ENCODE measurements around the gene ANO9. TPM values are rescaled to one million over a fixed set of nuclear protein-coding genes. Genes with fewer than 3 reads are reported as not detected.

Gene ANO9, protein sequence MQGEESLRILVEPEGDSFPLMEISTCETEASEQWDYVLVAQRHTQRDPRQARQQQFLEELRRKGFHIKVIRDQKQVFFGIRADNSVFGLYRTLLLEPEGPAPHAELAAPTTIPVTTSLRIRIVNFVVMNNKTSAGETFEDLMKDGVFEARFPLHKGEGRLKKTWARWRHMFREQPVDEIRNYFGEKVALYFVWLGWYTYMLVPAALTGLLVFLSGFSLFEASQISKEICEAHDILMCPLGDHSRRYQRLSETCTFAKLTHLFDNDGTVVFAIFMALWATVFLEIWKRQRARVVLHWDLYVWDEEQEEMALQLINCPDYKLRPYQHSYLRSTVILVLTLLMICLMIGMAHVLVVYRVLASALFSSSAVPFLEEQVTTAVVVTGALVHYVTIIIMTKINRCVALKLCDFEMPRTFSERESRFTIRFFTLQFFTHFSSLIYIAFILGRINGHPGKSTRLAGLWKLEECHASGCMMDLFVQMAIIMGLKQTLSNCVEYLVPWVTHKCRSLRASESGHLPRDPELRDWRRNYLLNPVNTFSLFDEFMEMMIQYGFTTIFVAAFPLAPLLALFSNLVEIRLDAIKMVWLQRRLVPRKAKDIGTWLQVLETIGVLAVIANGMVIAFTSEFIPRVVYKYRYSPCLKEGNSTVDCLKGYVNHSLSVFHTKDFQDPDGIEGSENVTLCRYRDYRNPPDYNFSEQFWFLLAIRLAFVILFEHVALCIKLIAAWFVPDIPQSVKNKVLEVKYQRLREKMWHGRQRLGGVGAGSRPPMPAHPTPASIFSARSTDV
- total RNA-seq (10 to 100 TPM; 20.2 to 28.0 TPM), polyA plus RNA-seq (ENCODE audit: insufficient read length in 6 of 6) (1 to 10 TPM; 4.0 to 9.5 (median 7.3) TPM)
- long read RNA-seq, donor 1, partial matches to known transcripts = 0 of 1 reads
- long read RNA-seq, donor 1, other reads (novel, unspliced or antisense) = 0 of 1 reads
- long read RNA-seq, donor 2 = 0 reads
- long read RNA-seq, donor 3 = 0 reads
- long read RNA-seq, donor 4, partial matches to known transcripts = 1 of 5 reads
- long read RNA-seq, donor 4, other reads (novel, unspliced or antisense) = 4 of 5 reads
- long read RNA-seq, donor 5 = 0 reads
- long read RNA-seq, donor 6 = 0 reads
- long read RNA-seq, donor 7 = 0 reads
- long read RNA-seq, donor 8 = 0 reads
- long read RNA-seq, donor 9 = 0 reads
- long read RNA-seq, donor 10, partial matches to known transcripts = 1 of 3 reads
- long read RNA-seq, donor 10, other reads (novel, unspliced or antisense) = 2 of 3 reads
- long read RNA-seq, donor 11 = 0 reads
- long read RNA-seq, donor 12 = 0 reads

DNA sequence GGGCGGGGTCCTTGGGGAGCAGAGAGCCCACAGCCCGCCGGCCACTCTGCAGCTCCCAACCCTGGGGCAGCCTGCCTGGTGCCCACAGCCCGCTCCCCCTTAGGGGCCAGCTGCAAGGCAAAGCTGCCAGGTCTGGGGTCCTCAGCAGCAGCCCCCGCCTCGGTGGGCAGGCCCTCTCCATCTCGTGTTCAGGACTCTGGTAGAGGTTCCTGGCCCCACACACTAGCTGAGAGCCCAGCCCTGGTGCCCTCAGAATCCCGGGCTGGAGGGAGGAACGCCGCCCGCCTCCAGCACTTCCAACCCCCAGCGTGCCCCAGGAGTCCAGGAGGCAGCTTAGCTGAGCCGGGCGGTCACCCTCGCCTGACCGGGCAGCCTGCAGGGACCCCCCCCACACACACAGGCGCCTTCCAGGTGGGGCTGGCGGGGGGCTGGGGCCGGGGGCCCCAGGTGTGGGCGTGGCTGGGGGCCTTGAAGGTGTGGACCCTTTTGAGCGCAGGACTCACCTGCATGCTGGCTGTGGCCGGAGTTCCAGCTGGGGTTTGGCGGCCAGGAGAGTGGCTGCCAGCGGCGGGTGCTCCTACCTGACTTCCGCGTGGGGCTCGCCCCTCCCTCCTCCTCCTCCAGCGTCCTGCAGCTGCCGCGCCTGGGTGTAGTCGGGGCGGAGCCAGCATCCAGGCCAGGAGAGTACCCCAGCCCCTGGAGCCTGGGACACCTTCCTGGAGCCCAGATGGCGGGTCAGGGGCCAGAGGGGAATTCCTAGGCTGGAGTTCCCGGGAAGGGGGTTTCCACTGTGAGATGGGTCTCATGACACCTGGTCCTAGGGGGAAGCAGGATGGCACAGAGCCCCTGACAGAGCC is at the start of gene ANO9:
Gene ANO9 (minus strand): TSS at position 594 of the 857 bp plus-strand sequence. CDS start 85 bp downstream, at position 509.
- DNase-seq (peak in 3 of 4 donors; percentile 54 to 90 (median 70)), ATAC-seq (peak; percentile 83)
- Histone ChIP-seq H3K27me3 (peaks cover 0 to 37% of the 10 kb centered on the region in 2 donors), H3K27ac (no peak within 1 kb of the TSS), H3K4me1 (peaks cover 2 to 25% of the 10 kb centered on the region in 2 donors), H3K36me3 (no peaks in the 10 kb centered on the region), H3K4me3 (peak within 1 kb of the TSS; percentile 24 to 39), H3K9me3 (no peaks in the 10 kb centered on the region)
- intact Hi-C loops (cut with DNase I) = no loop called here
- TF ChIP-seq, protein P1, sequence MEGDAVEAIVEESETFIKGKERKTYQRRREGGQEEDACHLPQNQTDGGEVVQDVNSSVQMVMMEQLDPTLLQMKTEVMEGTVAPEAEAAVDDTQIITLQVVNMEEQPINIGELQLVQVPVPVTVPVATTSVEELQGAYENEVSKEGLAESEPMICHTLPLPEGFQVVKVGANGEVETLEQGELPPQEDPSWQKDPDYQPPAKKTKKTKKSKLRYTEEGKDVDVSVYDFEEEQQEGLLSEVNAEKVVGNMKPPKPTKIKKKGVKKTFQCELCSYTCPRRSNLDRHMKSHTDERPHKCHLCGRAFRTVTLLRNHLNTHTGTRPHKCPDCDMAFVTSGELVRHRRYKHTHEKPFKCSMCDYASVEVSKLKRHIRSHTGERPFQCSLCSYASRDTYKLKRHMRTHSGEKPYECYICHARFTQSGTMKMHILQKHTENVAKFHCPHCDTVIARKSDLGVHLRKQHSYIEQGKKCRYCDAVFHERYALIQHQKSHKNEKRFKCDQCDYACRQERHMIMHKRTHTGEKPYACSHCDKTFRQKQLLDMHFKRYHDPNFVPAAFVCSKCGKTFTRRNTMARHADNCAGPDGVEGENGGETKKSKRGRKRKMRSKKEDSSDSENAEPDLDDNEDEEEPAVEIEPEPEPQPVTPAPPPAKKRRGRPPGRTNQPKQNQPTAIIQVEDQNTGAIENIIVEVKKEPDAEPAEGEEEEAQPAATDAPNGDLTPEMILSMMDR (IDR thresholded peaks at IDR 0.05) = no peak

DNA sequence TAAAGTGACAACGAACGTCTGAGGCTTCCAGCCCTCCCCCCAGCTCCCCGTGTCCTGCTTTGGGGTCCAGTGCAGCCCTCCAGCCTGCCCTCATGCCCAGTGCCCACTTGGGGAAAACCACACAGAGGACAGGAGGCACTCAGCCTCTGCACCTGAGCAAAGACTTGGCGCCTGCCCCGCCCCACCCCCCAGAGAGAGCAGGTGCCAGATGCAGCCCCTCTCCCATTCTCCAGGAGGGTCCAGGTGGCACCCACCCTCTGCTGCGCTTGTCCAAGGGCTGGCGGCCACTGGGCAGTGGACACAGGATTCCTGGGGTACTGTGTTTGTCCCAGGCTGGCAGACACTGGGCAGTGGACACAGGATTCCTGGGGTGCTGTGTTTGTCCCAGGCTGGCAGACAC is 49.5 kb upstream of the ANO9 start:
- Histone ChIP-seq H3K4me3 (no peak overlapping the region), H3K27ac (no peak overlapping the region), H3K9me3 (no peaks in the 10 kb centered on the region), H3K36me3 (peaks cover 0 to 82% of the 10 kb centered on the region in 2 donors), H3K27me3 (no peaks in the 10 kb centered on the region), H3K4me1 (no peaks in the 10 kb centered on the region)
- no peak for ATAC-seq
- TF ChIP-seq, protein P1 (IDR thresholded peaks at IDR 0.05) = no peak
- DNase-seq = peak in 1 of 4 donors; percentile 43
- intact Hi-C loops (cut with DNase I) = no loop called here

DNA sequence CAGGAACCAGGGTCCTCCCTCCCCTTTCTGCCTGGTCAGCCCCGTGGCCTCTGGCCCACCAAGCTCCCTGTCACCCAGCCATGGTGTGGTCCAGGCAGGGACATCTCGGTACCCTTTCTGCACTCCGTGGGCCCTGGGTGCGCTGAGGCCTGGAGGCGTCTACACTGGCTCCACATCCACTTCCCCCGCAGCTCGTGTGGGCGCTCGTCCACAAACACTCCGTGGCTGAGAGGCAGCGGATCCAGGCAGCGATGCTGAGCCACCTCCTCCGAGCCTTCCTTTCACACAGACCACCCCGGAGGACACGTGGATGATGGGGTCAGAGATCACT is 49.1 kb upstream of the ANO9 start:
- Histone ChIP-seq H3K4me3 (no peak overlapping the region), H3K9me3 (no peaks in the 10 kb centered on the region), H3K36me3 (peaks cover 0 to 78% of the 10 kb centered on the region in 2 donors), H3K27ac (no peak overlapping the region), H3K4me1 (no peaks in the 10 kb centered on the region), H3K27me3 (no peaks in the 10 kb centered on the region)
- TF ChIP-seq, protein P1 (IDR thresholded peaks at IDR 0.05) = no peak
- intact Hi-C loops (cut with DNase I) = no loop called here
- ATAC-seq = no peak
- DNase-seq = peak in 1 of 4 donors; percentile 75

DNA sequence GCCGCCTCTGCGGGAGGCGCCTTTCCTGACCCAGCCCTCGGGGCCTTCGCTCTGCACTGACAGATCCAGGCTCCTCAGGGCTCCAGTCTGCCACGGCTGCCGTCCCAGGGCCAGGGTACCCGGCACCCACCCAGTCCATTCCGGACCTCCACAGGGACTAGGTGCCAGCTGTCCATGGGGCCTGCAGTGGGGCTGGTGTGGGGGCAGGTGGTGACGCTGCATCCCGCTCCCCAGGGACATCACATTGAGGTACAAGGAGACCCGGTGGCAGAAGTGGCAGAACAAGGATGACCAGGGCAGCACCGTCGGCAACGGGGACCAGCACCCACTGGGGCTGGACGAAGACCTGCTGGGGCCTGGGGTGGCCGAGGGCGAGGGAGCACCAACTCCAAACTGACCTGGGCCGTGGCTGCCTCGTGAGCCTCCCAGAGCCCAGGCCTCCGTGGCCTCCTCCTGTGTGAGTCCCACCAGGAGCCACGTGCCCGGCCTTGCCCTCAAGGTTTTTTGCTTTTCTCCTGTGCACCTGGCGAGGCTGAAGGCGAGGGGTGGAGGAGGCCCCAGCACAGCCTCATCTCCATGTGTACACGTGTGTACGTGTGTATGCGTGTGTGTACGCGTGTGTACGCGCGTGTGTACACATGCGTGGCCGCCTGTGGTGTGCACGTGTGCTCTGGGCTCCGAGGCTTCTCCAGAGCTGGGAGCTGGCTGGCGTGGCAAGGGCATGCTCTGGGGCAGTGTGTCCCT is 48.5 kb upstream of the ANO9 start:
- Histone ChIP-seq H3K9me3 (no peaks in the 10 kb centered on the region), H3K36me3 (peaks cover 0 to 72% of the 10 kb centered on the region in 2 donors), H3K27me3 (no peaks in the 10 kb centered on the region), H3K4me1 (no peaks in the 10 kb centered on the region), H3K4me3 (no peak overlapping the region), H3K27ac (no peak overlapping the region)
- ATAC-seq (no peak), DNase-seq (peak in 1 of 4 donors; percentile 69)
- TF ChIP-seq, protein P1 (IDR thresholded peaks at IDR 0.05) = no peak
- intact Hi-C loops (cut with DNase I) = no loop called here

Data from left lung (tissue), 14 donors.